Measurements from ENCODE around the gene HOXA7.
A peak's percentile ranks its signal among the peaks of the same experiment; 100 is the strongest.

Gene HOXA7

GRCh38 chr7:27180431-27181420, 24.3 kb upstream of the HOXA7 start:
- CTCF ChIA-PET = interaction anchor here (0.7 to 2.4 kb wide), 7 partner anchors 10 to 58 kb away, joined by 3 to 12 read pairs (median 4); no protein-coding TSS in a partner anchor
- H3K36me3 Mint-ChIP-seq = peaks cover 4% of the 10 kb centered on the region
- no peaks in the 10 kb centered on the region for H3K9me3 Mint-ChIP-seq
- H3K4me3 Mint-ChIP-seq = no peak overlapping the region
- DNase-seq = no peak
- H3K4me1 Mint-ChIP-seq = peaks cover 17% of the 10 kb centered on the region
- H3K27me3 Mint-ChIP-seq = peaks cover 99% of the 10 kb centered on the region
- no peak overlapping the region for H3K27ac Mint-ChIP-seq

GRCh38 chr7:27179503-27180430, 23.3 kb upstream of the HOXA7 start:
- CTCF ChIA-PET = interaction anchor here (0.7 to 2.4 kb wide), 10 partner anchors 10 to 58 kb away, joined by 3 to 12 read pairs (median 4); no protein-coding TSS in a partner anchor
- DNase-seq = peak; percentile 62
- Mint-ChIP-seq H3K9me3 (no peaks in the 10 kb centered on the region), H3K27ac (peak overlapping the region; percentile 65), H3K4me1 (peaks cover 8% of the 10 kb centered on the region), H3K4me3 (no peak overlapping the region), H3K36me3 (peaks cover 2% of the 10 kb centered on the region), H3K27me3 (peaks cover 99% of the 10 kb centered on the region)

GRCh38 chr7:27179030-27179429, 22.6 kb upstream of the HOXA7 start:
- H3K4me1 Mint-ChIP-seq = peaks cover 8% of the 10 kb centered on the region
- H3K36me3 Mint-ChIP-seq = peaks cover 2% of the 10 kb centered on the region
- H3K4me3 Mint-ChIP-seq = no peak overlapping the region
- peaks cover 99% of the 10 kb centered on the region for H3K27me3 Mint-ChIP-seq
- peak; percentile 9 for DNase-seq
- H3K9me3 Mint-ChIP-seq = no peaks in the 10 kb centered on the region
- CTCF ChIA-PET = interaction anchor here (0.6 to 2.4 kb wide), 9 partner anchors 11 to 711 kb away, joined by 3 to 12 read pairs (median 4); no protein-coding TSS in a partner anchor
- H3K27ac Mint-ChIP-seq = peak overlapping the region; percentile 65

DNA sequence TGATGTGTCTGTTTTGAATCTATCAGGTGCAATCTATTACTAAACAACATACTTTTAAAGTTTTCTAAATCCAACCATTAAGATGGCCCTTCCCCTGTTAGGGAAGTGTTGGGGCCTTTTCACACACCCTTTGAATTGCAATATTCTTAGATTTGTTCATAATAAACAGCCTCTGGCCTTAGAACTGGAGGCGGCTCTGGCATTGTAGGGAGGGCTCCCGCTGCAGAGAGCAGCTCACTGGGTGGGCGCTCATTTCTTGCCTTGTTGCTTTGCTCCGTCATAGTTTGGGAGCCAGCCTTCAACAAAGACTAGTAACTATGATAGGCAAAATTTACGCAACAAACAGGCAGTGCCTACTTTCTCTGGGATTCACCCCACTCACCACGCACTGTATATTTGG, 21.9 kb upstream of the HOXA7 start:
- H3K27ac Mint-ChIP-seq = no peak overlapping the region
- H3K27me3 Mint-ChIP-seq = peaks cover 98% of the 10 kb centered on the region
- no peak overlapping the region for H3K4me3 Mint-ChIP-seq
- DNase-seq = no peak
- peaks cover 2% of the 10 kb centered on the region for H3K36me3 Mint-ChIP-seq
- CTCF ChIA-PET = interaction anchor here (1.5 to 2.4 kb wide), 5 partner anchors 12 to 33 kb away, joined by 3 to 12 read pairs (median 6); no protein-coding TSS in a partner anchor
- peaks cover 8% of the 10 kb centered on the region for H3K4me1 Mint-ChIP-seq
- H3K9me3 Mint-ChIP-seq = no peaks in the 10 kb centered on the region

DNA sequence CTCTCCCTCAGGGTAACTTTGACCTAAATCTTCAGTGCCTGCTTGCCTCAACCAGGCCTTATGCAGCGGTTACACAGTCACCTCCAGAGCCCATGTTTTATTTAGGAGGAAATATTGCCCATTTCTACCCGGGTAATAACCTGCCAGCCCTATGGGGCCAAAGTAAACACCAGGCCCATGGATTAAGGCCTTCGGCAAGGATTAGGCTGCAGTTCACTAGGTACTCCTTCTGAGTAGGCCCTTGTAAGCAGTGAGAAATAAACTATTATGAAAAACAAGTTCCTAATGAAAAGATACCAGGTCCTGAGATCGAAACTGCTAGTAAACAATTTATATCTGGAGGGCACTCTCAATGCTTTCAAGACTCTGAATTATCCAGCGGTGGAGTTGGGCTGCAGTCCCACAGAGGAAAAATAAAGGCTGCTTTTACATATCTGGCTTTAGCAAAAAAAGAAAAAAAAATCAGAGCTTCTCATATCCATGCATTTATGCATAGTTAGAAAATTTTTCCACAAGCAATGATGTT, 21.4 kb upstream of the HOXA7 start:
- DNase-seq = no peak
- Mint-ChIP-seq H3K27me3 (peaks cover 98% of the 10 kb centered on the region), H3K4me3 (no peak overlapping the region), H3K27ac (no peak overlapping the region), H3K9me3 (no peaks in the 10 kb centered on the region), H3K36me3 (peaks cover 3% of the 10 kb centered on the region), H3K4me1 (peaks cover 8% of the 10 kb centered on the region)
- CTCF ChIA-PET = interaction anchor here (1.6 to 2.4 kb wide), 4 partner anchors 12 to 18 kb away, joined by 6 to 12 read pairs (median 8); no protein-coding TSS in a partner anchor

DNA sequence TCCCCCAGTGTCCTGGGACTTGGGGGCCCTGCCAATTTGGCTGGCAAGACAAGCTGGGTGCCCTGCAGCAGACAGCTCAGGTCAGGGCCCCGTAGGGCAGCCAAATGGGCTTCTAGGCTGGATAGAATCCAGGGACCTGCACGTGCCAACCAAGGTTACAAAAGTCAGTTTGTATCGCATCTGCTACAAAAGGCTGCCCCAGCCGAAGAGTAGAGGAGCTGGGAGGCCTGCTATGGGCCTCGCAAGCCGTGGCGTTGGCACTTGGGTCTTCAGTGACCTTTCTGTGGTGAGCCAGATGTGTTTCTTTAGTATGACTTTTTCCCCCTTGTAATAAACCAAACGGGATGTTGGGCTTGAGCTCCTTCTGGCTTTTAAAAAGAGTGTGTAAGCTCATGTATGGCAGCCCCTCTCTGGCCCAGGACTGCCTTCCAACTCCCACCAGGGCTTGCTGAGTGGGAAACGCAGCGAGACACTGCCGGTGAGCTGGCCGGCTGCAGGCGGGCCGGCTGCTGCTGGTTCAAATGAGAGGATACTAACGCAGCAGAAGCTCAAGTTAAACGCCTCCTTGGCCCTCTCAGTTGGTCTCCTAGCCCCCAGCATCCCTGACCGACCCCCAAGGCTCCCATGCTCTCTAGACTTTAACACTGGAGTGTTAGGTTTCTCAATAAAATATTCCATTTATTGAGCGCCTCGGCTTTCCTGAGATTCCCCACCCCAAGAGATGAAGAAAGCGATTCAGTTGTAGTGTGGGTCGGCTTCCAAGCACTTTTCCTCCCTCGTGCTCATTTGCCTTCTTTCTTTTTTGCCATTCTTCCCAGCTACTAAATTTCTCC, 20.7 kb upstream of the HOXA7 start:
- Mint-ChIP-seq H3K9me3 (no peaks in the 10 kb centered on the region), H3K36me3 (peaks cover 5% of the 10 kb centered on the region), H3K4me1 (peaks cover 8% of the 10 kb centered on the region), H3K4me3 (no peak overlapping the region), H3K27me3 (peaks cover 98% of the 10 kb centered on the region), H3K27ac (no peak overlapping the region)
- CTCF ChIA-PET = interaction anchor here (1.4 to 2.2 kb wide), 2 partner anchors 16 to 19 kb away, joined by 3 to 8 read pairs; no protein-coding TSS in a partner anchor
- DNase-seq = peak; percentile 7

GRCh38 chr7:27176524-27176845, 20.0 kb upstream of the HOXA7 start:
- Mint-ChIP-seq H3K27me3 (peaks cover 98% of the 10 kb centered on the region), H3K4me3 (no peak overlapping the region), H3K36me3 (peaks cover 8% of the 10 kb centered on the region), H3K9me3 (no peaks in the 10 kb centered on the region), H3K4me1 (peaks cover 11% of the 10 kb centered on the region), H3K27ac (no peak overlapping the region)
- CTCF ChIA-PET = interaction anchor here (1.4 to 2.2 kb wide), 2 partner anchors 15 to 20 kb away, joined by 3 to 8 read pairs; no protein-coding TSS in a partner anchor
- no peak for DNase-seq

DNA sequence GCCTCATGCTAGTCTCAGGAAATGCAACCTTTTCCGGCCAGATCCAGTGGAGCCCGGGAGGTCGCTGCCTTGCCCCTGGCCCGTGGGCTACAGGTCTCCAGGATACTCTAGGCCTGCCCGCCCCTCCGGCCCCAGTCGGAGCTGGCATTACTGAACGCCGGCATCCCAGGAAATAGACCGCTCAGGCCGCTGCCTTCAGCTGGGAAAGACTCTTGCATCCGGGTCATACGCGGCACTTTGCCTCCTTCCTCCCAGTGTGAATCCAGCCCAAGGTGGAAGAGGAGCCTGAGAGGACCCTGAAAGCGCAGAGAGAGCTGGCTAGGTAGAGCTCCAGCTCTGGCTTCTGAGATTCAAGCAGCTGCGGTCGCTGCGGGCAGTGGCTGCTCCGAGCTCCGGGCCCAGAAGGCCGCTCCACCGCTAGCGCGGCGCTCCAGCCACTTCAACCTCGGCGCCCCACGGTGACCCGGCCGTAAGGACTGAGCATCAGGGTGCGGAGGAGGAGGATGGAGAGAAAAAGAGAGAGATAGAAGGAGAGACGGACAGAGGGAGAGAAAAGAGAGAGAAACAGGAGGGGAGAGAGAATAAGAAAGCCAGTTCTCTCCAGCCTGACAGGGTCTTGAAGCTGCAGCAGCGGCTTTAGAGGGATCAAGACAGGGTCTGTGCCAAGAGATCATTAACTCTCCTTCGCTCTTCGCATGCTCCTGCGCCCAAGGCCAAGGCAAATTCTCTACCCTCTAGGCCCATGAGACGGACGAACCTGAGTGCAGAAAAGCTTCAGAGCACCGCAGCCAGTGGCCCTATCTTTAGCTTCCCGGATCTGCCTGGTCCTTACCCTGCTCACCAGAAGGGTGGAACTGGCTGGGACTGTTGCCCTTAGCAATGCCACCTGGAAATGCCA, 19.4 kb upstream of the HOXA7 start:
- Mint-ChIP-seq H3K27ac (no peak overlapping the region), H3K36me3 (peaks cover 8% of the 10 kb centered on the region), H3K4me3 (no peak overlapping the region), H3K4me1 (peaks cover 12% of the 10 kb centered on the region), H3K9me3 (no peaks in the 10 kb centered on the region), H3K27me3 (peaks cover 98% of the 10 kb centered on the region)
- peak; percentile 10 for DNase-seq
- CTCF ChIA-PET = interaction anchor here (1.4 to 2.2 kb wide), 2 partner anchors 14 to 20 kb away, joined by 3 to 8 read pairs; no protein-coding TSS in a partner anchor

GRCh38 chr7:27174874-27175625, 18.6 kb upstream of the HOXA7 start:
- peaks cover 97% of the 10 kb centered on the region for H3K27me3 Mint-ChIP-seq
- H3K36me3 Mint-ChIP-seq = peaks cover 8% of the 10 kb centered on the region
- peak; percentile 8 for DNase-seq
- CTCF ChIA-PET = no interaction called here
- H3K4me3 Mint-ChIP-seq = no peak overlapping the region
- no peaks in the 10 kb centered on the region for H3K9me3 Mint-ChIP-seq
- peaks cover 10% of the 10 kb centered on the region for H3K4me1 Mint-ChIP-seq
- H3K27ac Mint-ChIP-seq = peak overlapping the region; percentile 83

DNA sequence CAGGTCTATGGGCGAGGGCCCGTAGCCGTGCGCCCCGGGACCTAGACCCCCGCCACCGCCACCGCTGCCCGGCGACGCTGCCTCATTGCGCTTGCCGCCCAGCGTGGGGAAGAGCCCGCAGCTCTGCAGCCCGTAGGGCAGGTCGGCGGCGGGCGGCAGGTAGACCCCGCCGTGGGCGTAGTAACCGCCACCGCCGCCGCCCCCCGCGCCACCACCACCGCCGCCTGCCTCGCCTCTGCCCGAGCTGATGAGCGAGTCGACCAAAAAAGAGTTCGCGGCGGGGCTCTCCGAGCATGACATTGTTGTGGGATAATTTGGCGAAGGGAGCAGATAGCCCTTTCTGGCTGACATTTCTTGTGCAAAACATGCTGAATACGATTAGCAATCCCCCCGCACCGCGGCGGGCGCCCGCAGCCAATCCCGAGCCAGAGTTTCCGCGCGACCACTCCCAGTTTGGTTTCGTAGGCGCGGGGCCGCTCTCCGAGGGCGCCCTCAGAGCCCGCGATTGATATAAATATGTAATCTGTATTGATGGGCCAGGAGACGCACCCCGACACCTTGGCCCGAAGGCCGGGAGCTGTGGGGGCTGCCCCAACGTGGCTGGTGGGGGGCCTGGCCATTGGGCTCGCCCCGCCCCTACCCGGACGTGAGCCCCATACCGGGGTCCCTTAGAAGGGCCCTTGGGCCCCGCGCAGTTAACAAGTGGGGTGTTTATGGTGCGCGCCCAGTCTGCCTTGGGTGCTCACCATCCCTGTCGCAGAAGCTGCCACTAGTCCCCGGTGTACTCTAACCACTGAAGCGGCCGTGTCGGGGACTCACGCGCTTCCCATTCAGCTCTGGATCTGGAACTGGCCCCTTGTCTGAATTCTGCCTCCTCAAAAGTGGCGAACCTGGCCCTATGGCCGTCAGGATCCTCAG, 17.7 kb upstream of the HOXA7 start, which contains the start of gene HOXA10:
Gene HOXA10 (minus strand): TSS at position 365 of the 918 bp plus-strand sequence. CDS start 14 bp downstream, at position 351.
- Mint-ChIP-seq H3K9me3 (no peaks in the 10 kb centered on the region), H3K27ac (peak within 1 kb of the TSS; percentile 83), H3K4me3 (no peak within 1 kb of the TSS), H3K4me1 (peaks cover 6% of the 10 kb centered on the region), H3K27me3 (peaks cover 97% of the 10 kb centered on the region), H3K36me3 (peaks cover 8% of the 10 kb centered on the region)
- peak; percentile 14 for DNase-seq
- CTCF ChIA-PET = no interaction called here

DNA sequence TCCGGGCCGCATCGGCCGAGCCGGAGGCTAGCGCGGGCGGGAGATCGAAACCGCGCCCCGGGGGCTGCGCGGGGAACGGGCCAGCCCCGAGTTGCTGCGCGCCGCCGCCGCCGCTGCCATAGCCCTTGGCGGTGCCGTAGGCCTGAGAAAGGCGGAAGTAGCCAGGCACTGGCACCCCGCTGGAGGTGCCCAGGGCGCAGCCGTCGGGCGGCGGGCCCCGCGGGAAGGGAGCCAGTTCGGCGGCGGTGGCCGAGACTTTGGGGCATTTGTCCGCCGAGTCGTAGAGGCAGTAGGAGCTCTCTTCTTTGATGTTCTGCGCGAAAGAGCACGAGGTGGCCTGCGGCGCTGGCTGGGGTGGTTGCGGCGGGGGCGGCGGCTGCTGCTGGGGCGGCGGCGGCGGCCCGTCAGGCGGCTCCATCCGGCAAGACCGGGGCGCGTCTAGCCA, 17.1 kb upstream of the HOXA7 start:
- Mint-ChIP-seq H3K4me3 (no peak overlapping the region), H3K27me3 (peaks cover 98% of the 10 kb centered on the region), H3K27ac (no peak overlapping the region), H3K4me1 (peaks cover 10% of the 10 kb centered on the region), H3K9me3 (no peaks in the 10 kb centered on the region), H3K36me3 (peaks cover 8% of the 10 kb centered on the region)
- peak; percentile 21 for DNase-seq
- CTCF ChIA-PET = no interaction called here

Data from activated naive CD4-positive, alpha-beta T cell treated with anti-CD3 and anti-CD28 coated beads, Interleukin-2, amount 10 ng/mL, durations not matched to agents 7 days and 5 days (primary cell).